Measurements from ENCODE around the gene FAN1. TPM values are rescaled to one million over a fixed set of nuclear protein-coding genes. Genes with fewer than 3 reads are reported as not detected.

FAN1 gene
- total and polyA plus RNA-seq, 4 donors: 4.3 to 15.9 (median 9.5) TPM

DNA sequence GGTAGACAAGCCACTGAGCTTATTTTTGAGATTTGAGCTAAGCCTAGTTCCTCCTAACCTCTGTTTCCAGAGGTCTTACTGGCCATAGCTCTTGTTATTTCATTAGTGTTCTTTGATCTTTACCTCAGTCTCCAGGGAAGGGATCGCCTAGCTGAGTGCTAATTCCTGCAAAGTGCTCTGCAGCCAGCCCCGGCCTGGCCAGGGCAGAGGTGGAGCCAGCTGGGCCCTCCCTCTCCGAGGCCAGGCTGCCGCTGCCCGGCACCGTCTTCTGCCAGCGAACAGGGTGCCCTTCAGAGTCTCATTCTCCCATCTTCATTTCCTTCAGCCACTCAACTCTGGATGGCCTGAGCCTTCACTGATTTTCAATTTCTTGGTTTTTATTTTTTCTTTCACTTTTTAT lies 19.7 kb downstream of the FAN1 start:
- Histone ChIP-seq H3K27me3 (ENCODE audit: control insufficient read depth in 1 of 2, insufficient read depth in 2 of 2, low read length in 1 of 2) (no peaks in the 10 kb centered on the region), H3K27ac (ENCODE audit: low read depth in 1 of 2, low read length in 2 of 2) (no peak overlapping the region), H3K9me3 (ENCODE audit: control insufficient read depth, low read length) (no peaks in the 10 kb centered on the region), H3K36me3 (ENCODE audit: control insufficient read depth in 1 of 2, insufficient read depth in 2 of 2, low read length in 1 of 2) (peaks cover 9 to 10% of the 10 kb centered on the region in 2 donors), H3K4me1 (ENCODE audit: control insufficient read depth in 1 of 2, insufficient read depth in 2 of 2, low read length in 2 of 2) (no peaks in the 10 kb centered on the region), H3K4me3 (ENCODE audit: low read length in 2 of 2) (no peak overlapping the region)
- intact Hi-C loops (cut with DNase I): no loop called here
- 69 to 72% methylated on average over 7 of the region's 7 CpGs for WGBS, 2 donors
- ATAC-seq (ENCODE audit: low FRiP score): no peak
- no peak for DNase-seq

DNA sequence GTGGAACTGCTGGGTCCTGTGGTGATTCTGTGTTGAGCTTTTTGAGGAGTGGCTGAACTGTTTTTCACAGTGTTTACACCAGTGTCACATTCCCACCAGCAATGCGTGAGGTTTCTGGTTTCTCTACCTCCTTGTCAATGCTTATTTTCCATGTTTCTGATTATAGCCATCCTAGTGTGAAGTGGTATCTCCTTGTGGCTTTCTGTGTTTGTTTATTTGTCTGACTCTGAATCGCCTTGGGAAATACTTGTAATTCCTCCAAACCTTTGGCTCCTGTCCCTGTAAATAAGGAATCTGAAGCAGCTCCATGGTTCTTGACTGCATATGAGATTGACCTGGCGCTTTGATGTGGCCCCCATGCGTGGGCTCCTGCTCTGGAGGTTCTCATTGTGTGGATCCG lies 20.6 kb downstream of the FAN1 start:
- DNase-seq: no peak
- H3K4me1 ChIP-seq (ENCODE audit: control insufficient read depth in 1 of 2, insufficient read depth in 2 of 2, low read length in 2 of 2): no peaks in the 10 kb centered on the region
- no peaks in the 10 kb centered on the region for H3K27me3 ChIP-seq (ENCODE audit: control insufficient read depth in 1 of 2, insufficient read depth in 2 of 2, low read length in 1 of 2)
- no peak overlapping the region for H3K27ac ChIP-seq (ENCODE audit: low read depth in 1 of 2, low read length in 2 of 2)
- WGBS, 2 donors: 76 to 78% methylated on average over 5 of the region's 5 CpGs
- intact Hi-C loops (cut with DNase I): no loop called here
- no peaks in the 10 kb centered on the region for H3K9me3 ChIP-seq (ENCODE audit: control insufficient read depth, low read length)
- no peak for ATAC-seq (ENCODE audit: low FRiP score)
- no peak overlapping the region for H3K4me3 ChIP-seq (ENCODE audit: low read length in 2 of 2)
- peaks cover 9 to 10% of the 10 kb centered on the region in 2 donors for H3K36me3 ChIP-seq (ENCODE audit: control insufficient read depth in 1 of 2, insufficient read depth in 2 of 2, low read length in 1 of 2)

DNA sequence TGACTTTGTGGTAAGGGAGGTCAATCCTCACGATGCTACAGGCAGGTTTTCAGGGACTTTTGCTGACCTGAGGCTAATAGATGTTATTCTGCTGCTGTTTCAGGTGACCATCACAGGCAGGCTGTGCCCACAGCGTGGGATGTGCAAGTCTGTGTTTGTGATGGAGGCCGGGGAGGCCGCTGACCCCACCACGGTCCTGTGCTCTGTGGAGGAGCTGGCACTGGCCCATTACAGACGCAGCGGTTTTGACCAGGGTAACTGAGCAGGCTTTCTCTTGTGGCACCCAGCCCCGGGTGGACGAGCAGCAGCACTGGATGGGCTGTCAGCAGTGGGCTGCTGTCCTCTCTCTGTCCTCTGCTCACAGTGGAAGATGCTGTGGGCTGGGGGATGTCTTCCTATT lies 22.0 kb downstream of the FAN1 start:
- WGBS, 2 donors: 92 to 93% methylated on average over 9 of the region's 9 CpGs
- Histone ChIP-seq H3K9me3 (ENCODE audit: control insufficient read depth, low read length) (no peaks in the 10 kb centered on the region), H3K4me3 (ENCODE audit: low read length in 2 of 2) (no peak overlapping the region), H3K36me3 (ENCODE audit: control insufficient read depth in 1 of 2, insufficient read depth in 2 of 2, low read length in 1 of 2) (peaks cover 5 to 10% of the 10 kb centered on the region in 2 donors), H3K27me3 (ENCODE audit: control insufficient read depth in 1 of 2, insufficient read depth in 2 of 2, low read length in 1 of 2) (no peaks in the 10 kb centered on the region), H3K4me1 (ENCODE audit: control insufficient read depth in 1 of 2, insufficient read depth in 2 of 2, low read length in 2 of 2) (no peaks in the 10 kb centered on the region), H3K27ac (ENCODE audit: low read depth in 1 of 2, low read length in 2 of 2) (no peak overlapping the region)
- ATAC-seq (ENCODE audit: low FRiP score) (no peak), DNase-seq (no peak)
- intact Hi-C loops (cut with DNase I): no loop called here

DNA sequence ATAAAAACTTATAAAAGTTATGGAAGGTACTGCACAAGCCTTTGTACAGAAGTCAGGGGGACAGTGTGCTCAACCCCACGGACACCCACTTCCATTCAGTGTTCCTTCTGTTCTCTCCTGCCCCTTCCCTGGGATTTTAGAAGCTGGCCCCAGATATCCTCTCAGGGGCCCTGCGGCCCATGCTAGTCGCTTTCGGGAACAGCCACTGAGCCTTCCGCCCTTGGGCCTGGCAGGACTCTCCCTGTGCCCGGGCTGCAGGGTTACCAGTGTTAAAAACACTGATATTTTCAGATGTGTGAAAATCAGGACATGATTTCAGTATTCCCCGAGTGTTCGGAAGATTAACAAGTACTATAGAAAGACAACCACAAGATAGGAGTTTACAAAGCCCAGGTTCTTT lies 22.4 kb downstream of the FAN1 start:
- Histone ChIP-seq H3K27ac (ENCODE audit: low read depth in 1 of 2, low read length in 2 of 2) (no peak overlapping the region), H3K4me3 (ENCODE audit: low read length in 2 of 2) (no peak overlapping the region), H3K27me3 (ENCODE audit: control insufficient read depth in 1 of 2, insufficient read depth in 2 of 2, low read length in 1 of 2) (no peaks in the 10 kb centered on the region), H3K36me3 (ENCODE audit: control insufficient read depth in 1 of 2, insufficient read depth in 2 of 2, low read length in 1 of 2) (peaks cover 5 to 7% of the 10 kb centered on the region in 2 donors), H3K9me3 (ENCODE audit: control insufficient read depth, low read length) (no peaks in the 10 kb centered on the region), H3K4me1 (ENCODE audit: control insufficient read depth in 1 of 2, insufficient read depth in 2 of 2, low read length in 2 of 2) (no peaks in the 10 kb centered on the region)
- DNase-seq (no peak), ATAC-seq (ENCODE audit: low FRiP score) (no peak)
- intact Hi-C loops (cut with DNase I): no loop called here
- WGBS, 2 donors: 93% methylated on average over 8 of the region's 8 CpGs

DNA sequence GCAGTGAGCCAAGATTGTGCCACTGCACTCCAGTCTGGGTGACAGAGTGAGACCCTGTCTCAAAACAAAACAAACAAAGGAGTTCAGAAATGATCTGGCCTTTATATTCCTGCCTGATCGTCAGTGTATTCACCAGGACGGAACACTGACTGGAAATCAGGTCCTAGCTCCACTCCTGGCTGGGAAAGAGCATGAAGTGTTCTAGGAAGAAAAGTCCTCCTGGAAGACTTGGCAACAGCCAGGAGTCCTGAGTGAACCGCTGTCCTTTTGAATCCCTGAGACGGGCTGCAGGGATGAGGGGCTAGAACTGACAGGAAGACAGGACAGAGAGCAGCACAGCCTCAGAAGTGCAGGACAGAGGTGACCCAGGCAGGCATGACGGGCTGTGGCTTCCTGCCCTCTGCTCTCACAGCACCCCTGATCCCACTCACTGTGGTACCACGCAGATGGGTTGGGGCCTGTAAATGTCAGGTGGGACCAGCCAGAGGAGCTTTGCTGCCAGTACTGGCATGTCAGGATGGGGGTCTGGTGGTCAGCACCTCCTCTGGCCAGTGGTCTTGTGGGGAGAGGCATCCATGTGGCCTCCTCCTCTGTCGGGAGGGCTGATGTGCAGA lies 23.5 kb downstream of the FAN1 start:
- Histone ChIP-seq H3K36me3 (ENCODE audit: control insufficient read depth in 1 of 2, insufficient read depth in 2 of 2, low read length in 1 of 2) (peaks cover 5 to 7% of the 10 kb centered on the region in 2 donors), H3K4me3 (ENCODE audit: low read length in 2 of 2) (no peak overlapping the region), H3K27ac (ENCODE audit: low read depth in 1 of 2, low read length in 2 of 2) (no peak overlapping the region), H3K27me3 (ENCODE audit: control insufficient read depth in 1 of 2, insufficient read depth in 2 of 2, low read length in 1 of 2) (no peaks in the 10 kb centered on the region), H3K4me1 (ENCODE audit: control insufficient read depth in 1 of 2, insufficient read depth in 2 of 2, low read length in 2 of 2) (no peaks in the 10 kb centered on the region), H3K9me3 (ENCODE audit: control insufficient read depth, low read length) (no peaks in the 10 kb centered on the region)
- DNase-seq (no peak), ATAC-seq (ENCODE audit: low FRiP score) (peak; percentile 58)
- WGBS, 2 donors: 81 to 85% methylated on average over 7 of the region's 7 CpGs
- intact Hi-C loops (cut with DNase I): no loop called here

DNA sequence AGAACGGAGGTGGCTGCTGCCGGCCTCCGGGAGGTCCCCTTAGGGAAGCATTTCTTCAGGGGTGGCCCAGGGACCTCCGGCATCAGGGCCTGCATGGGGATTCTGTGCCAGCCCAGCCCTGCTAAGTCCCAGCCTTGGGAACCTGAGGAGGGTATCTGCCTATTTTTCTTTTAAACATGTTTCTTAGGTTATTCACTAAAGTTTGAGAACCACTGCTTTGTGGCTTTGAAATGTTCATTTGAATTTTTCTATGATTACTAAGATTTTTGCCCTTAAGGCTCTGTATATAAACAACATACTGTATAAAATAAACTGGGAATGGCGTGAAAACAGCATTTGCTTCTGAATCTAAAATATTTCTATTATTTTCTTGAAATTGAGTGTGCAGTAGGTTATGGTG lies 24.4 kb downstream of the FAN1 start:
- Histone ChIP-seq H3K4me1 (ENCODE audit: control insufficient read depth in 1 of 2, insufficient read depth in 2 of 2, low read length in 2 of 2) (no peaks in the 10 kb centered on the region), H3K9me3 (ENCODE audit: control insufficient read depth, low read length) (no peaks in the 10 kb centered on the region), H3K27me3 (ENCODE audit: control insufficient read depth in 1 of 2, insufficient read depth in 2 of 2, low read length in 1 of 2) (no peaks in the 10 kb centered on the region), H3K4me3 (ENCODE audit: low read length in 2 of 2) (no peak overlapping the region), H3K27ac (ENCODE audit: low read depth in 1 of 2, low read length in 2 of 2) (no peak overlapping the region), H3K36me3 (ENCODE audit: control insufficient read depth in 1 of 2, insufficient read depth in 2 of 2, low read length in 1 of 2) (peaks cover 3 to 7% of the 10 kb centered on the region in 2 donors)
- ATAC-seq (ENCODE audit: low FRiP score) (no peak), DNase-seq (no peak)
- 85% methylated on average over 5 of the region's 5 CpGs for WGBS, 2 donors
- intact Hi-C loops (cut with DNase I): no loop called here

DNA sequence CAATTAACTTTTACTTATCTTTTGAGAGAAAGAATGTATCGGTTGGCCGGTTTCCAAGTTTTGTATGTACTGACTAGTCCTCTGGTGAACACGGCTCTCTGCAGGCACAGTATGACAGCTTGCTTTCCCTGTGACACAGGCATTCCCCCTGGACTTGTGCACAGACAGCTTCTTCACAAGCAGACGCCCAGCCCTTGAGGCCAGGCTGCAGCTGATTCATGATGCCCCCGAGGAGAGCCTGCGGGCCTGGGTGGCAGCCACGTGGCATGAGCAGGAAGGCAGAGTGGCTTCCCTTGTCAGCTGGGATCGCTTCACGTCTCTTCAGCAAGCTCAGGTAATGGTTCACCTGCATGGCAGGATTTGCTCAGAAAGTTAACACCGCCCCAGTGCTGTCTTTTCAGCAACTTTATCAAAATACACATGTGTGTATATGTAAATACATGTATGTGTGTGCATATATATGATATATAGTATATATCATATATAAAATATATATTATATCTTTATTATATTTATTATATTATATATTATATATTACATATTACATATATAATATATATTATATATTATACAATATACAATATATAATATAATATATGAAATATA lies 25.5 kb downstream of the FAN1 start:
- 70 to 71% methylated on average over 10 of the region's 10 CpGs for WGBS, 2 donors
- H3K4me1 ChIP-seq (ENCODE audit: control insufficient read depth in 1 of 2, insufficient read depth in 2 of 2, low read length in 2 of 2): no peaks in the 10 kb centered on the region
- peaks cover 6 to 10% of the 10 kb centered on the region in 2 donors for H3K36me3 ChIP-seq (ENCODE audit: control insufficient read depth in 1 of 2, insufficient read depth in 2 of 2, low read length in 1 of 2)
- no peak overlapping the region for H3K27ac ChIP-seq (ENCODE audit: low read depth in 1 of 2, low read length in 2 of 2)
- DNase-seq: no peak
- intact Hi-C loops (cut with DNase I): no loop called here
- H3K4me3 ChIP-seq (ENCODE audit: low read length in 2 of 2): no peak overlapping the region
- H3K9me3 ChIP-seq (ENCODE audit: control insufficient read depth, low read length): no peaks in the 10 kb centered on the region
- no peaks in the 10 kb centered on the region for H3K27me3 ChIP-seq (ENCODE audit: control insufficient read depth in 1 of 2, insufficient read depth in 2 of 2, low read length in 1 of 2)
- ATAC-seq (ENCODE audit: low FRiP score): no peak

DNA sequence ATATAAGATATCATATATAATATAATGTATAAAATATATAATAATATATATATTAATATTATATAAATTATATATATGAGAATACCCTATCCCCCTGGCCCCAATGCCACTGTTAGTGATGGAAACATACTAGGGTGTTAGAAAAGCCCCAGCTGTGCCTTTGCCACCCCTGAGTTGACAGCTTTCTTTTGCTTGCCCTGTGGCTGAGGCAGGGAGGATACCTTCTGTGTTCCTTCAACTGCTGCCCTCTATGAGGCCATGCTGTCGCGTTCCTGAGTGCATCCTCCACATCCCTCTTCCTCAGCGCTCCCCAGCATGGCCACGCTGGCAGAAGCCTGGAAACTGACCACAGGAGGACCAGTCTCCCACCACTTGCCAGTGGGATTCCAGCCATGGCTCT lies 26.3 kb downstream of the FAN1 start:
- Histone ChIP-seq H3K27me3 (ENCODE audit: control insufficient read depth in 1 of 2, insufficient read depth in 2 of 2, low read length in 1 of 2) (no peaks in the 10 kb centered on the region), H3K27ac (ENCODE audit: low read depth in 1 of 2, low read length in 2 of 2) (no peak overlapping the region), H3K36me3 (ENCODE audit: control insufficient read depth in 1 of 2, insufficient read depth in 2 of 2, low read length in 1 of 2) (peaks cover 6 to 10% of the 10 kb centered on the region in 2 donors), H3K4me1 (ENCODE audit: control insufficient read depth in 1 of 2, insufficient read depth in 2 of 2, low read length in 2 of 2) (no peaks in the 10 kb centered on the region), H3K4me3 (ENCODE audit: low read length in 2 of 2) (no peak overlapping the region), H3K9me3 (ENCODE audit: control insufficient read depth, low read length) (no peaks in the 10 kb centered on the region)
- intact Hi-C loops (cut with DNase I): no loop called here
- DNase-seq (no peak), ATAC-seq (ENCODE audit: low FRiP score) (no peak)
- 93 to 96% methylated on average over 4 of the region's 4 CpGs for WGBS, 2 donors

DNA sequence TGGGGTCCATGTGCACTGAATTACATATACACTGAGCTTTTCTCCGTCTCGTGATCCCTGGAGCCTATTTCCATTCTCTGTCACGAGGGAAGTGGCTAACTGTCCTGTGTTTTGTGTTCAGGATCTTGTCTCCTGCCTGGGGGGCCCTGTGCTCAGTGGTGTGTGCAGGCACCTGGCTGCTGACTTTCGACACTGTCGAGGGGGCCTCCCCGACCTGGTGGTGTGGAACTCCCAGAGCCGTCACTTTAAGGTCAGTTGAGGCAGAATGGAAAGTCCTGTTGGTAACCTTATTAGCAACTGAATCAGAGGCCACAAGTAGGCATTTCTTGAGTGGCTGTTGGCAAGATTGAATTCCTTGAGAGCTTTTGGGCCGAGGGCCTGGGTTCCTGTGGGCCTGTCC lies 26.7 kb downstream of the FAN1 start:
- ATAC-seq (ENCODE audit: low FRiP score): no peak
- no peak overlapping the region for H3K4me3 ChIP-seq (ENCODE audit: low read length in 2 of 2)
- no peaks in the 10 kb centered on the region for H3K4me1 ChIP-seq (ENCODE audit: control insufficient read depth in 1 of 2, insufficient read depth in 2 of 2, low read length in 2 of 2)
- 94 to 95% methylated on average over 8 of the region's 8 CpGs for WGBS, 2 donors
- no peaks in the 10 kb centered on the region for H3K27me3 ChIP-seq (ENCODE audit: control insufficient read depth in 1 of 2, insufficient read depth in 2 of 2, low read length in 1 of 2)
- H3K27ac ChIP-seq (ENCODE audit: low read depth in 1 of 2, low read length in 2 of 2): no peak overlapping the region
- no peak for DNase-seq
- intact Hi-C loops (cut with DNase I): no loop called here
- H3K36me3 ChIP-seq (ENCODE audit: control insufficient read depth in 1 of 2, insufficient read depth in 2 of 2, low read length in 1 of 2): peaks cover 6 to 9% of the 10 kb centered on the region in 2 donors
- H3K9me3 ChIP-seq (ENCODE audit: control insufficient read depth, low read length): no peaks in the 10 kb centered on the region

Data from aorta (tissue), 5 donors.